GM12873 (cell line): ENCODE results near the gene E2F1.

ENCODE experiments used
- CTCF ChIP-seq: IDR thresholded peaks from 2 replicates; pipeline ENCODE4 v1.5.1; 2012; ENCODE audit warnings: low read depth, mild to moderate bottlenecking, moderate library complexity, low read length, control low read depth; ENCODE audit not compliant: insufficient read depth; ENCODE audit errors: missing control alignments

The E2F1 gene

GRCh38 chr20:33663161-33664084 is 22.8 kb downstream of the E2F1 start:
- TF ChIP-seq CTCF, result no peak

GRCh38 chr20:33662172-33662571 is 24.0 kb downstream of the E2F1 start, which contains the start of gene C20orf144:
Gene C20orf144 (plus strand): TSS chr20:33662327. CDS start chr20:33662346, 19 bp downstream.
- TF ChIP-seq CTCF, result no peak

GRCh38 chr20:33660685-33661058 is 25.5 kb downstream of the E2F1 start:
- TF ChIP-seq CTCF, result no peak

GRCh38 chr20:33660035-33660684 is 26.0 kb downstream of the E2F1 start:
- no peak for TF ChIP-seq CTCF

GRCh38 chr20:33659341-33660034 is 26.7 kb downstream of the E2F1 start:
- no peak for TF ChIP-seq CTCF

GRCh38 chr20:33658929-33659328 is 27.3 kb downstream of the E2F1 start:
- TF ChIP-seq CTCF, result no peak

GRCh38 chr20:33658510-33658909 is 27.7 kb downstream of the E2F1 start:
- TF ChIP-seq CTCF, result no peak
